HL-60 (cell line): Measurements from ENCODE around the gene IL11RA.

Source experiments
- POLR2AphosphoS5 ChIP-seq: IDR thresholded peaks from 2 replicates; pipeline ENCODE4 v1.6.1; 2012; ENCODE audit warnings: low read depth
- TF ChIP-seq, protein P1 (sequence below): IDR thresholded peaks from one replicate; pipeline ENCODE4 v1.5.1; 2011; ENCODE audit warnings: low read length, control low read depth, inconsistent platforms; ENCODE audit not compliant: insufficient read depth
- TF ChIP-seq, protein P2 (sequence below): IDR thresholded peaks from 2 replicates; pipeline ENCODE4 v1.6.1; 2012; ENCODE audit warnings: low read depth; ENCODE audit not compliant: insufficient replicate concordance

DNA sequence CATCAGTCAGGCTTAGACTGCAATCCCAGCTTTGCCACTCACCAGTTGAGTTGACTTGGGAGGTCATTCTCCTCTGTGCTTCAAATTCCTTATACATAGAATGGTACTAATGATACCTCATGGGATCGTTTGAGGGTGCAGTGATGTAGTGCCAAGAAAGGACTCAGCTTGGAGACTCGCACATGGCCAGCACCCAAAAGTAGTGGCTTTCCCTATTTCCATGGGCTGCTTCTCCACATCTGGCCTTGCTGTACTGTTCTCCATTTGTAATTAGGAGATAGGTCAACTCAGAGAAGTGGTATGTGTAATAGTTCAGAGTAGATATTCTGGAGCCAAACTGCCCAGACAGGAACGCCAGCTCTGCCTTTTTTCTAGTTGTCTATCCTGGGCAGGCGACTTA, 33.6 kb downstream of the IL11RA start:
- TF ChIP-seq, protein P1, sequence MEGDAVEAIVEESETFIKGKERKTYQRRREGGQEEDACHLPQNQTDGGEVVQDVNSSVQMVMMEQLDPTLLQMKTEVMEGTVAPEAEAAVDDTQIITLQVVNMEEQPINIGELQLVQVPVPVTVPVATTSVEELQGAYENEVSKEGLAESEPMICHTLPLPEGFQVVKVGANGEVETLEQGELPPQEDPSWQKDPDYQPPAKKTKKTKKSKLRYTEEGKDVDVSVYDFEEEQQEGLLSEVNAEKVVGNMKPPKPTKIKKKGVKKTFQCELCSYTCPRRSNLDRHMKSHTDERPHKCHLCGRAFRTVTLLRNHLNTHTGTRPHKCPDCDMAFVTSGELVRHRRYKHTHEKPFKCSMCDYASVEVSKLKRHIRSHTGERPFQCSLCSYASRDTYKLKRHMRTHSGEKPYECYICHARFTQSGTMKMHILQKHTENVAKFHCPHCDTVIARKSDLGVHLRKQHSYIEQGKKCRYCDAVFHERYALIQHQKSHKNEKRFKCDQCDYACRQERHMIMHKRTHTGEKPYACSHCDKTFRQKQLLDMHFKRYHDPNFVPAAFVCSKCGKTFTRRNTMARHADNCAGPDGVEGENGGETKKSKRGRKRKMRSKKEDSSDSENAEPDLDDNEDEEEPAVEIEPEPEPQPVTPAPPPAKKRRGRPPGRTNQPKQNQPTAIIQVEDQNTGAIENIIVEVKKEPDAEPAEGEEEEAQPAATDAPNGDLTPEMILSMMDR: no peak
- TF ChIP-seq, protein P2, sequence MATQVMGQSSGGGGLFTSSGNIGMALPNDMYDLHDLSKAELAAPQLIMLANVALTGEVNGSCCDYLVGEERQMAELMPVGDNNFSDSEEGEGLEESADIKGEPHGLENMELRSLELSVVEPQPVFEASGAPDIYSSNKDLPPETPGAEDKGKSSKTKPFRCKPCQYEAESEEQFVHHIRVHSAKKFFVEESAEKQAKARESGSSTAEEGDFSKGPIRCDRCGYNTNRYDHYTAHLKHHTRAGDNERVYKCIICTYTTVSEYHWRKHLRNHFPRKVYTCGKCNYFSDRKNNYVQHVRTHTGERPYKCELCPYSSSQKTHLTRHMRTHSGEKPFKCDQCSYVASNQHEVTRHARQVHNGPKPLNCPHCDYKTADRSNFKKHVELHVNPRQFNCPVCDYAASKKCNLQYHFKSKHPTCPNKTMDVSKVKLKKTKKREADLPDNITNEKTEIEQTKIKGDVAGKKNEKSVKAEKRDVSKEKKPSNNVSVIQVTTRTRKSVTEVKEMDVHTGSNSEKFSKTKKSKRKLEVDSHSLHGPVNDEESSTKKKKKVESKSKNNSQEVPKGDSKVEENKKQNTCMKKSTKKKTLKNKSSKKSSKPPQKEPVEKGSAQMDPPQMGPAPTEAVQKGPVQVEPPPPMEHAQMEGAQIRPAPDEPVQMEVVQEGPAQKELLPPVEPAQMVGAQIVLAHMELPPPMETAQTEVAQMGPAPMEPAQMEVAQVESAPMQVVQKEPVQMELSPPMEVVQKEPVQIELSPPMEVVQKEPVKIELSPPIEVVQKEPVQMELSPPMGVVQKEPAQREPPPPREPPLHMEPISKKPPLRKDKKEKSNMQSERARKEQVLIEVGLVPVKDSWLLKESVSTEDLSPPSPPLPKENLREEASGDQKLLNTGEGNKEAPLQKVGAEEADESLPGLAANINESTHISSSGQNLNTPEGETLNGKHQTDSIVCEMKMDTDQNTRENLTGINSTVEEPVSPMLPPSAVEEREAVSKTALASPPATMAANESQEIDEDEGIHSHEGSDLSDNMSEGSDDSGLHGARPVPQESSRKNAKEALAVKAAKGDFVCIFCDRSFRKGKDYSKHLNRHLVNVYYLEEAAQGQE: no peak
- no peak for TF ChIP-seq POLR2AphosphoS5
